ENCODE results near the gene MAPK8IP3.

MAPK8IP3 gene

DNA sequence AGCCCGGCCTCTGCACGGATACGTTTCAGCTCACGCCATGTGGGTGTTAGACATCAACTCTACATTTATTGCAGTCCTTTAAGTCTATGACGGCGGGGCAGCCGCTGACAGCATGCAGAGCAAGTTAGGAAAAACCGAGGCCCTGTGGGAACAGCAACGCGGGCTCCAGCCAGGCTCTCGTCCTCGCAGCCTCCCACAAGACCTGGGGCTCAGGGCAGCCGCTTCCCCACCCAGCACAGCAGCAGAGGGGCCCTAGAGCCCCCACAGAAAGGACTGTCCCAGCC is 70.6 kb downstream of the MAPK8IP3 start:
- DNase-seq: no peak

DNA sequence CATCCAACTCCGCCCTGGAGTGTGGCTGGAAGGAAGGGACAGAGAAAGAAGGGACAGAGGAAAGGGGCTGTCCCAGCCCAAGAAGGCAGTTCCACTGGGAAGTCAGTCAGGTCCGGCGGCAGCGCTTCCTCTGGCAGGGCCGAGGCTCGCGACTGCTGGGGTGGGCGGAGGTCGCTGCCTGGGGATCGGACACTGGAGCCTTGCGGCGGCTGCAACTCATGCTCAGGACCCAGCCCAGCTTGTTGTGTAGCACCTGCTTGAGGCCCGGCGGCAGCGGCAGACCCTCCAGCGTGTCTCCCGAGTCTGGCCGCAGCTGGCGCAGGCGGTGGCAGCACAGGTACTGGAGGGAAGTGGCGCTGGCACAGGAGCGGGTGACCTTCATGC is 71.0 kb downstream of the MAPK8IP3 start:
- no peak for DNase-seq

DNA sequence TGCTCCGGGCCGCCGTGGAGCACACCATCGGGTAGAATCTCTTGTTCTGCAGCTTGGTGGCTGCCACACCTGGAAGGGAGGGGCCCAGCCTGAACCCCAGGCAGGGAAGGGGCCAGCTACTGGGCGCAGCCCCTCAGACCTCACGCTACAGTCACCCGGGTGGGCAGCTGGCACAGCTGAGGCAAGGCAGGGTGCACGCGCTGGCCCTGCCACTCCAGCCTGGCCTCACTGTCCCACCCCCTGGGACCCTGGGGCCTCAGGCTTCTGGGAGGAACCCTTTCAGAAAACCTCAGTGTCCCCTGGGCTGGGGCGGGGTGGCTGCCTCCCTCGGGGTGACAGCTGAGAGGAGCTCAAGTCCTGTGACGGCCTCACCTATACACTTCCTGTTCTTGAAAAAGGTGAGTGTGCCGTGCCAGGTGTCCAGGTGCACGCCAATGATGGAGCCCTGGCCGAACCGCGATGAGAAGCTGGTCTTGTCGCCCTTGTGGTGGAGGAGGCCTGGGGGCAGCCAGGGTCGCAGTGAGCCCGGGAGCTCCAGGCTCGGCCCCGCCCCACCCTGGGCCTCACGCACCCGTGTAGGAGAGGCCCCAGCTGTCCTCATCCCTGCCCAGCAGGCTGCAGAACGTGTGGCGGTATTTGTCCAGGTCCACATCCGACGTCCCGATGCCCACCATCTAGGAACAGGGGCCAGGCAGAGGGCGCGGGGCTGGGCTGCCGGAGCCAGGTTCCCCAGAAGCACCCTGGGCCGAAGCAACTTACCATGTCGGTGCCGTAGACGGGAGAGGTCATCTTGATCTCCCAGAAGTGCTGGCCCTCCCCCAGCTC is 71.6 kb downstream of the MAPK8IP3 start:
- no peak for DNase-seq

DNA sequence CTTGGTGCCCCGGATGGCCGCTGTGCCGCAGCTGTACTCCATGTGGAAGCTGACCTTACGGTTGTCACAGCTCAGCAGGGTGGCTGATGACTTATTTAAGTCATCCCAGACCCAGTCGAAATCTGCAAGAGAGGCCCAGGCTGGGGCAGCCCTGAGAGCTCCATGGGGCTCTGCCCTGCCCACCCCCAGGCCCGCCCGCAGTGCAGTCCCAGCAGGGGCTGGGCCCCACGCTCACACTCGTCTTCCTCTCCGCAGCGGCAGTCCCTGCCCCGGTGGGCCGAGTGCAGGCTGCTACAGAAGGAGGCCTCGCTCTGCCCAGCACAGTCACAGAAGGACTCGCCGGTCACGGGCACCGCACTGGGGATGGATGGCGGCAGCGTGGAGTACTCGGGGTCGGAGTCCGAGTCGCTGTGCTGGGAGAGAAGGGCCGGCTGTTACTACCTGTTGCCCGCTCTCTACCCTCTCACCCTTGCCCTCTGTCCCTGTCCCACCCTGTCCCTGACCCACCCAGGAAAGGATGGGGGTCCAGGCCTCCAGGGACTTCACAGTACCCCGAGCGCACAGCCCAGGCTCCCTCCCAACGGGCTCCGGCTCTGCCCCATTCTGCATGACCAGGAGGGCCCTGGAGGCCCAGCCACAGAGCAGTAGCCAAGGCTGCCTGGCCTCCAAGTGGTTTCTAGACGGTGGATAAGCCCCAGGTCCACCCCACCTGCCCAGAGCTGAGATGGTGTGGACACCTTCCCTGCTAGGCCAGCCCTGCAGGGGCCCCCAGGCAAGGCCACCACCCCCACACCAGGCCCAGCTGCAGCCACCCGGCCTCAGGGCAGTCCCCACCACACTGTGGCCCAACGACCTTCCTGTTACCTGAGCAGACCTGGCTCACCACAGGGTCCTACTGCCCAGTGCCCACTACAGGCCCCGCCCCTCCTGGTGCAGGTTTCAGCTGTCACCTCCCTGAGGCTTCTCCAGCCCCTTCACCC is 72.5 kb downstream of the MAPK8IP3 start:
- no peak for DNase-seq

DNA sequence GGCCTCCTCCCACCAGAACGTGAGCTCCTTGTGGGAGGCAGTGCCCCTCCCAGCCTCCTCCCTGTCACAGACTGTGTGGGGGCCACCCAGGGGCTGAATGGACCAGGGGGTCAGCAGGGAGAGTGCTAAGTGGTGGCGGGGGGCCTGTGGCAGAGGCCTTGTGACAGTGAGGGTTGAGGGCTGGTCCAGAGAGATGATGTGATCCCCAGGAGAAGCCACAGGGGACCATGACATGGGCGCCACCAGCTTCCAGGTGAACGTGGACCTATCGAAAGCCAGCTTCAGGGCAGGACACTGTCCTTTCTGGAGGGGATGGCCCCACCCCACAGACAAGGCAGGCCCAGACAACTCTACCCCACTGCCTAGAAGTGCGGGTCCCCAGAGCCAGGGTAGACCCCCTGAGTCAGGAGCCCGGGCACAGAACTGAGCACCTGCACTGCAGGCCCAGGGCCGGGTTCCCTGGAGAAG is 73.3 kb downstream of the MAPK8IP3 start:
- no peak for DNase-seq

DNA sequence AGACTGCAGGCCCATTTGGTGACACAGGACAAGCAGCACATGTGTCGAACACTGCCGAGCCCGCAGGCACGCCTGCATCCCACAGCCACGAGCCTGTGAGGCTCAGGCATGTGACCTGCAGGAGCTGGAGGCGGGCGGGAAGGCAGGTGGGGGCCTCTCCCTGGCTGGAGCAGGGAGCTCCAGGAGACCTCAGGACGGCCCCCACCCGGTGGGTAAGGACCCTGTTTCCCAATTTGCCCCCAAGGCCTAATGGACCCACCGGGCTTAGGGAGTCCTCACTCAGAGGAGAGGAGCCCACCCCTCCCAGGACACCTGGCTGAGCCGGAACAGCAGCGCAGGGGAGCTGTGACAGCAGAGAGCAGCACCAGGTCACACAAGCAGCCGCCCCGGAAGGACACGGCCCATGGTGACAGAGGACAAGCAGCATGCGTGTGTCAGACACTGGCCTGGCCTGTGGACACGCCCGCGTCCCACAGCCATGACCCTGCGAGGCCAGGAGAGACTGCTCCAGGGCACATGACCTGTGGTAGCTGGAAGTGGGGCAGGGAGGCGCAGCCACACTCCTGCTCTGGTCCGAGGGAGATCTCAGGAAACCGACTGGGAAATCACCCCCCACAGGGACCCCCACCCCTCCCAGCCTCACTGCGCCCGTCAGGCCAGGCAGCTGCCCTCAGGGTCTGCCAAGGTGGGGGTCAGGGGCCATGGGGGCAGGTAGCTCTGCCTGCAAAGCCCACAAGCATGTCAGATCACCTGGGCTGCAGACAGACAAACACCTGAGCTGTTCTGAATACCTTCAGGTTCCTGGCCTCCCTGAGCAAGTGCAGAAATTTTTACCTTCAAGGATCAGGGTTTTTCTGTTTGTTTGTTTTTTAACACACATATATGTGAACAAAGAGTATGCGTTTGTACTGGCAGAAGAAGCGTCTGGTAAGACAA is 74.0 kb downstream of the MAPK8IP3 start:
- no peak for DNase-seq

DNA sequence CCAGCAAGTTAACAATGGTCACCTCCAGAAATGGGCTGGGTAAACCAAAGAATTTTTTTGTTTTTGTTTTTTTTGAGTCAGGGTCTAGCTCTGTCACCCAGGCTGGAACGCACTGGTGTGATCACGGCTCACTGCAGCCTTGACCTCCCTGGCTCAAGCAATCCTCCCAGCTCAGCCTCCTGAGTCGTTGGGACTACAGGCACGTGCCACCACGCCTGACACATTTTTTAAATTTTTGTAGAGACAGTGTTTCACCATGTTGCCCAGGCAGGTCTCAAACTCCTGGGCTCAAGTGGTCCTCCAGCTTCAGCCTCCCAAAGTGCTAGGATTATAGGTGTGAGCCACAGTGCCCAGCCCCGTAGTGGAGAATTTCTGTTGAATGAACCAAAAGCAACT is 74.7 kb downstream of the MAPK8IP3 start:
- DNase-seq: no peak

DNA sequence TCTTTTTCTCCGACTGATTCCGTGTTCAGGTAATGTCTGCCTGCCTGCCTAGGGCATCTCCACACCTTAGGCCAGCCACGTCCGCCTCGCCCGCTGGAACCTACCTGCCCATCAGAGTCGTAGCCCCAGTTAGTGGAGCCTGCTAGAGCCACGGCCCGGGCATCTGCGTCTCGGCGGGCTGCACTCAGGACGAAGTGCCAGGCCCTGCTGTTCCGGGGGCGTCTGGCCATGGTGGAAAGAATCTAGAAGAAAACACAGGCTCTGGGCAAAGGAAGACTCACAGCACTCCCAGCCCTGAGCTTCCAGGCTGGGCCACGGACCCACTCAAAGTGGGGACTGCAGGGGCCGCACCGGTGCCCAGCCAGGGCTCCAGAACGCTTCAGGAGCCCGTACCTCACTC is 75.3 kb downstream of the MAPK8IP3 start:
- no peak for DNase-seq

DNA sequence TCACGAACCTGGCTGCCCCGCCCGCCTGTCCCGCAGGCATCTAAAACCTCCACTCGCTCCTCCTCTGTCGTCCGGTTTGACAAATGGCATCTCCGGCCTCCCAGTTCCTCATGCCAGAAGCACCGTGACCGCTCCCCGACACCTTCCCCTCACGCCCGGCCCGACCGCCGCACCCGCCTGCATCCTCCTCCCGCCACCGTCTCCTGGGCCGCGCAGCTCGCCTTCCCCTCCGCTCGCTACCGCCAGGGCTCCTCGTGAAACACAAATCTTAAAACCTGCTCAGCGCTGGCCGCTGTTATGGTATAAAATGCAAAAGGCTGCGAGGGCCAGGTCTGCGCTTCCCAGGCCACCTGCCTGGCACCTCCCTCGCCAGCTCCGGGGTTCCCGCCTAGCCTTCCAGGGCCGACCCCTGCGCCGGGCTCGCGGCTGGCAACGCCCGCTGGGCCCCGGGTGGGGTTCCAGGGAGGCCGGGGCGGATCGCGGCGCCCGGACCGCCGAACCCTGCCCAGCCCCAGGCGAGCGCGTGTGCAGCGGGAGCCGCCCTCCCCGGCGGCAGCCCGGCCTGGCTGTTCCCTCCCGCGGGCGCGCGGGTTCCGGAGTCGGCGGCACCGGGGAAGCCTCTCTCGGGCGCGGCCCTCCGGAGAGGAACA is 75.9 kb downstream of the MAPK8IP3 start:
- DNase-seq: peak; percentile 32

DNA sequence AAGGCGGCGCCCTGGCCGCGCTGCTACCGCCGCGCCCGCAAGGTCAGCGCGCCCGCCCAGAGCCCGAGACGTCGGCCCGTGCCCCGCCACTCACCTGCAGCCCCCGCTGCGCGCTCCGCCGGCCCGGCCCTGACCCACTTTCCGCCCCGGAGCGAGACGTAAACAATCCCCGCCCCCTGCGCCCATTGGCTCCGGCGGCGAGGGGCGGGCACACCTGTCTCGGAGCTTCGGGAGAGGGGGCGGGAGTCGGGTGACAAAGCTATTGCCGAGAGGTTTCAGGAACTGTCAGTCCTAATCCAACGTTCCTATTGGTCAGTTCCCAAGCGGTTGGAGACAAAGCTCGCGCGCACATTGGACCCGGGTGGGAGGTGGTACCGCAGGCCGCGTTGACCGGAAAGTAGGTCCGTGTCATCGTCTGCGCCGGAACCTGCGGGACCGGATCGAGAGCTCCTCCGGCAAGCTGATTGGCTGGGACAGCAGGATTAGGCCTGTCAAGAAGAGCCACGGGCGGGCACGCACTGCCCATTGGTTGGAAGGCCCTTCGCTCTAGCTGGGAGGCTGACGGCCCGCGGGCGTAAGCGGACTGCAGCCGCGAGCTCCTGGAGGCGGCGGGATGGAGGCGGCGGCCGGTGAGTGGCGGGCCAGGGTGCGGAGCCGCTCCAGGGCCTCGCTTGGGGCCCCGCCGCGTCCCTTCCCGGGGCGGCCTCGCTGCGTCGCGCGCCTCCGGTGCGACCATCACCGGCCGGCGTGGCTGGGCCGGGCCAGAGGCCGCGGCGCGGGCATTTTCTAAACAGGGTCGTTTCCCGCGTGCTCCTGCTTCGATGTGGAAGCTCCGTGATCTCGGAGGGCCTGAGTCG is 76.6 kb downstream of the MAPK8IP3 start, which contains the start of the genes NUBP2 and SPSB3:
NUBP2 (plus strand) TSS at position 553 of the 857 bp plus-strand sequence; CDS start at position 614, 61 bp downstream.
SPSB3 (minus strand) TSS at position 164 of the 857 bp plus-strand sequence. CDS start 1,088 bp downstream, outside the sequence.
- DNase-seq: peak; percentile 99

DNA sequence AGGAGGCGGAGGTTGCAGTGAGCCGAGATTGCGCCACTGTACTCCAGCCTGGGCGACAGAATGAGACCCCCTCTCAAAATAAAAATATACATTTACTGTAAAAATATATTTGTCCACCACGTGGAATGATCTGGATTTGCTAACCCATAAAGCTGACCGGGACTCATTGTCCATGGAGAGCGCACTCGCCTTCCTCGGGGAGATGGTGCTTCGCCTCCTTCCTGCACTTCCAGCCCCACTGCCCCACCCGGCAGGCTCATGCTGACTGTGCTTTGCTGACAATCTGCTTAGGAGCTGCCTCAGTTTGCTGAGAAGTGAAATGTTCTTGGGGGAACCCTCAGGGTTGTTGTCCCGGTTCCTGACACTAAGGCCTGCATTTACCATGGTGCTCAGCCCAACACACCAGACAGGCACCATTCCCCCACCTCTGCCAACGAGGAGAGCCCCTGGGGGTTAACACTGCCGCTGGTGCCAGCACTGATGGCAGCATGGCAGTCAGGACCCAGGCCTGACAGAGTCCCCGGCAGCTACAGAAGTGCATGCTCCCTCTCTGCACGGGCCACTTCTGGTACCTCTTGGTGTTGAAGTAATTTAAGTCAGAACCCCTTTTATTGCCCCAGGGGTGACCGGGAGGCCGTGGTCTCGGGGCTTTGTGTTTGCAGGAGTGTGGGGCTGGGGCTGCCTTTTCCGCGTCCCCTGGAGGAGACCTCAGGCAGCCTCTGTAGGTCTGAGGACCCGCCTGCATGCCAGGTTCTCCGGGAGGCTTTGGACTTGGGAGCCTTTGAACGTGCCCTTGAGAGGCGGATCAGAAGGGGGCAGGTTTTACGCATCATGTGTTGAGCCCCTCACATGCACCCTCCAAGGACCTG is 79.2 kb downstream of the MAPK8IP3 start:
- no peak for DNase-seq

DNA sequence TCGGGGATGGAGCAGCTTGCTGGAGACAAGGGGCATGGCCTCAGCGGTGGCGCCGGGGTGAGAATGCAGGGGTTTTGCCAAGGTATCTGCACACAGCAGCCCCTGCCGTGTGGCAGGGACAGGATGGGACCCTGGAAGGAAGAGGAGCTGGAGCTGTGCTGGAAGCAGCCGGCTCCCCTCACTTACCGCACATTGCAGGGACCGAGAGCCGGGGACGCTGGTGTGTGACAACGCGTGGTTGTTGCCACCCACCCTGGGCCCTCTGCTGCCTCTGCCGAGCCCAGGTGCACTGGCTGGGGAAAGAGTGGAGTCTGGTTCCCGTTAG is 79.8 kb downstream of the MAPK8IP3 start:
- DNase-seq: no peak

DNA sequence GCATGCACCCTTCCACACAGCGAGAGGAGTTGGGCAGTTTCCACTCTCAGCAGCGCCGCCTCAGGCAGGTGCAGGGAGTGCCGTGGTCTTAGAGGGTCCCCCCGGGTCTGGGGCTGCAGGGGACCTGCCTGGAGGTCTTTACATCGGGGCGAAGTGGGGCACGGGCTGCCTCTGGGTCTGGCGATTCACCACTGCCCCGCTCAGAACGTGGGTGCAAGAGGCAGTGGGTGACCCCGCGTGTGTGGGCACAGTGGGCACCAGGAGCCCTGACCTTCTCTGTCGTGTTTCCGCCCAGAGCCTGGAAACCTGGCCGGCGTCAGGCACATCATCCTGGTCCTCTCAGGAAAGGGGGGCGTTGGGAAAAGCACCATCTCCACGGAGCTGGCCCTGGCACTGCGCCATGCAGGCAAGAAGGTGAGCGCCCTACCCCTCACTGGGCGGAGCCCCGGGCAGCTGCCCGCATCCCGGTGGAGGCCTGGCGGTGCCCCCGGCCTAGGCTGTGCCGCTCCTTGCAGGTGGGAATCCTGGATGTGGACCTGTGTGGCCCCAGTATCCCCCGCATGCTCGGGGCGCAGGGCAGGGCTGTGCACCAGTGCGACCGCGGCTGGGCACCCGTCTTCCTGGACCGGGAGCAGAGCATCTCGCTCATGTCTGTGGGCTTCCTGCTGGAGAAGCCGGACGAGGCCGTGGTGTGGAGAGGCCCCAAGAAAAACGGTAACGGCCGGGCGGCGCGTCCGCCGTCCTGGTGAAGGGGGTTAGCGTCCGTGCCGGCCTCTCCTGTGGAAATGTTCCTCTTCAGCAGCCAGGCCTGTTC is 80.5 kb downstream of the MAPK8IP3 start:
- DNase-seq: no peak

DNA sequence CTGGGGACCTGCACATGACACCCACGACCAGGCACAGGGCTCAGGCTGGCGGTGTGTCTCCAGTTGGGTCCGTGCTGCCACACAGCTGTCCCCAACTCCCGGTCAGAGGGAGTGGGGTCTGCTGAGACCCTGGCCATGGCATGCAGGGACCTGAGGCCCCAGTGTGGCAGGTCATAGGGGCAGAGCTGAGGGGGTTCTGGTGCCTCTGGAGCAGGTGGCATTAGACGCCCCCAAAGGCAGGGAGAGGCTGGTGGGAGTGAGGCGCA is 81.0 kb downstream of the MAPK8IP3 start:
- no peak for DNase-seq

DNA sequence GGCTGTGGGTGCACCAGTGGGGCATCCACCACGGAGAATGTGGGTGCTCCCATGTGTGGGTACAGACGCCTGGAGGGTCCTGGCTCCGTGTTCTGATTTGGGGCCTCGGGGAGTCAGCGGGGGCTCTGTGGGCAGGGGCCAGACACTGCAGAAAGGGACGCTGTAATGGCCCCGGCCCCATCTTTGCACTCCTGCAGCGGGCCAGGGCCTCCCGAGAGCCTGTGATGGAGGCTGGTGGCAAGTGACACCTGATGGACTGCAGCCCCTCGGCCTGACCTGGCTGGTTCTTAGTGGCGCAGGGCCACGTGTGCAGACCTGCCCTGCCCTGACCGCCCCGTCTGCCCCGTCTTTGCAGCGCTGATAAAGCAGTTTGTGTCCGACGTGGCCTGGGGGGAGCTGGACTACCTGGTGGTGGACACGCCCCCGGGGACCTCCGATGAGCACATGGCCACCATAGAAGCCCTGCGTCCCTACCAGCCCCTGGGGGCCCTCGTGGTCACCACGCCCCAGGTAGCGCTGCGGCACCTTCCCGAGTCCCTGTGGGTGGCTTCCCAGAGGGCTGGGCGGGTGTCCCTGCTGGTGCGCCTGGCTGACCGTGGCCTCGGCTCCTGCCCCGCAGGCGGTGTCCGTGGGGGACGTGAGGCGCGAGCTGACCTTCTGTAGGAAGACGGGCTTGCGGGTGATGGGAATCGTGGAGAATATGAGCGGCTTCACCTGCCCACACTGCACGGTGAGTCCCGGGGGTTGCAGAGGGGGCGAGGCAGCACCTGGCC is 81.5 kb downstream of the MAPK8IP3 start:
- no peak for DNase-seq

DNA sequence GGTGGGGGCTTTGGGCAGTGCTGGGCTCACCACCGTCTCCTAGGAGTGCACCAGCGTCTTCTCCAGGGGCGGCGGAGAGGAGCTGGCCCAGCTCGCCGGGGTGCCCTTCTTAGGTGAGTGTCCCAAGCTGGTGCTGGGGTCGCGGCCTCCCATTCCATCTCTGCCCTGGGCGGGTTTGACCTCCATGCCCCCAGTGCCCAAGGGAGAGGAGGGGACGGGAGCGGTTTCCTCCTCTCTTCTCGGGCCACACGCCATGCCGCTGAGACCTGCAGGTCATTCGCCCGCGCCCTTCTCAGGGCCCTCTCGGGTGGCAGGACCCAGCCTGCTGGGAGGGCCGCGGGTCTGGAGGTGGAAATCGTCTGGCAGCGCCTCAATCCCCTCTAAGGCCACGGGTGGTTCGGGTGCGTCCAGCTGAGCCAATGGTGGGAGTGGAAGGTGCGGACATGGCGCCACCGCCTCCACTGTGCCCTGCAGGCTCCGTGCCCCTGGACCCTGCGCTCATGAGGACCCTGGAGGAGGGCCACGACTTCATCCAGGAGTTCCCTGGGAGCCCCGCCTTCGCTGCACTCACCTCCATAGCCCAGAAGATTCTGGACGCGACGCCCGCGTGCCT is 82.2 kb downstream of the MAPK8IP3 start:
- DNase-seq: no peak

DNA sequence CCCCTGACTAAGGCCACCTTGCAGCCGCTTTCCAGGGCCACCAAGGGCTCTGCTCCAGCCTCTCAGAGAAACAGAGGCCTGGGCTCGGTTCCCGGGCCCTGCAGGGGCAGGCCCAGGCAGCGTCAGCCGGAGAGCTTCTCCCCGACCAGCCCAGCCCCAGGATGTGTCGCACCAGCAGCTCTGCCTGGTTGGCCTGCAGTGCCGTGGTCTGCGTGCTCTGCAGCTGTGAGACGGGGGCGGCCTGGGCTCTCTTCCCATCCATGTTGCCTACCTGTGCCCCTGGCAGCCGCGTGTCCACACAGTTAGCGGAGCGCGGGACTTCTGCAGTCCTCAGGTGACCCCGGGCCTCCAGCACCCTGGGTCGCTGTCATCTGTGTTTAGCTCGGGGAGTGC is 82.7 kb downstream of the MAPK8IP3 start:
- no peak for DNase-seq

DNA sequence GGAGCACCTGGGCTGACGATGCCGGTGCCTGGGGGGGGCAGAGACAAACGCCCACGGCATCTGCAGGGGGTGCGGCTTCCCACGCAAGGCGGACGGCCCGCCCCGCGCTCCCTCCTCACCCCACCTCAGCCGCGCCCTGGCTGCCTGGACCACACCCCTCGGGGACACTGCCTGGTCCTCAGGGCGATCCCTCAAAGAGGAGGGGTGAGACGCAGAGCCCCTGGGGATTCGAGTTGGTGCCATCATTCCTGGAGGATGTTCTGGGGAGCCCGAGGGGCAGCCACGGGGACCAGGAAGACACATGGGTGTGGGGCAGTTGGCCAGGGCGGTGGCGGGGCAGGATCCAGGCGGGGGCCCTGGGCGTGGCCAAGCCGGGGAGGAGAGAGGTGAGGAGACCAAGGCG is 83.6 kb downstream of the MAPK8IP3 start:
- no peak for DNase-seq

Measured in CD4-positive, alpha-beta T cell treated with Interleukin-10 for 1 hour (primary cell).